HG02588 (cell line): Measurements from ENCODE around the gene EMX2.

ENCODE experiments used
- ATAC-seq: cut with Tn5 transposase; IDR thresholded peaks from one replicate; pipeline ENCODE4 v1.9.1; 2021; ENCODE audit warnings: mild to moderate bottlenecking, moderate library complexity; ENCODE audit not compliant: unreplicated experiment

Gene EMX2

DNA sequence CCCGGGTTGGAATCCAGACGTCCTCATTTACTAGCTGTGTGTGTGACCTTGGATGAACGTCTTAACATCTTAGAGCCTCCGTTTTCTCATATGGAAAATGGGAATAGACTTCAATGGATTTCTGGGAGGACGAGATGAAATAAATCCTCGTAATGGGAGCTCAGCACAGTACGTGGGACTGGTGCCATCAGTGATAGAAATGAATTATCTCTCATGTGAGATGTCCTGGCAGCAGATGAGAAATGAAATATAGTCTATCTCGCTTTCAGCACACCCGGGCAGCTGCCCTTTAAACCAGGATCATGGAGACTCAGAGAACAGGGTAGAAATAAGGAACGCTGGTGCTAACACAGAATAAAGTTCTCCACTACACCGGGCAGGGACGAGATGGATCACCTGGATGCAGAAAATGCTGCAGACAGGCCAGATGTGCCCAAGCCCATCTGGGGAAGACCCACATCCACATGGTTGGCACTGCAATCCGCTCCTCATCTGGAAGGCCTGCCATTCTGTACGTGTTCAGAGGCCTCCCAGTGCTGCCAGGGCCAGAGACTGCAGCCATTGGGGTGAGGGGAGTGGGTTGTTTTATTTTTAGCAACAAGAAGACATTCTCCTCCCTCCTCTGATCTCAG is 11.1 kb upstream of the EMX2 start:
- no peak for ATAC-seq

DNA sequence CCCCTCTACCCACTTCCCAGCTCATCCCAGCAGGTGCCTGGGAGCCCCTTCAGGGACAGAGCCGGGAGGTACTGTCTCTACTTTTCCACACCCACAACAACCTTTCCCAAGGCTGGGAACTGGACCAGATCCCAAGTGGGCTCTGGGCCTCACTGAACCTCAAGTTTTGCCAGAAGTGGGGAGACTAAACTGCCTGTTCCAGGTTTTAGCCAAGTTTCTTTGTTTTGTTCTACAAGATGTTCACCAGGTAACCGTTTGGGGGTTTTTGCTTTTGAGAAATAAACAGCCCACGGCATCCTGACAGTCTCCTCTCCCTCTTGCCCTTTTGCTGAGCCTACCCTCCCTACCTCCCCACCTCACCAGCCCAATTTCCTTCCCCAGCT is 10.6 kb upstream of the EMX2 start:
- no peak for ATAC-seq

DNA sequence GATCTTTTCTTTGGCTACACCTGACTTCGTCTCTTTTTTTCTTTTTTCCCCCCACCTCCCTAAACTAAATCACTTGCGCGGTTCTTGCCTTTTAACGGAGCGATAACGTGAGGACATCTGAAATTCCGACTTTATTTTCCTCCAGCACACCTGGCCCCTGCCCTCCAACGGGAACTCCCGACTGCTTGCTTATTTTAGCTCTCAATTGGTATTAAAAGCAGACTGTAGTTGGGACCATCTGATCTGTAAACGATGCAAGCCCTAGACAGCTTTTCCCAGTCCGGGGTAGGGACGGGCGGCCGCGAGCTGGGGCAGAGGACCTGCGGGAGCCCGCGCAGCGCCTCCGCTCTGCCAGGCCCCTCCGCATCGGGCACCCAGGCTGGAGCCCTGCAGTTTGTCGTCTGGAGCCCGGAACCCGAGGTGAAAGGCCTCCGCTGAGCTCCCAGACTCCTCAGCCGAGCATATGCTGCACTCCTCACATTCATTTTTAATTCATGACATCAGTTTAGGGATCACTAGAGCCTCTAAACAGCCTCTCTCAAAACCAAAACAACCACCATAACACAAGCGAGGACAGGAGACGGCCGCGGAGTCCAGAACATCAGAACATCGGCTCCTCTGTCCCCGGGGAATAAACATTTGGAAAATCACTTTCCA is 10.0 kb upstream of the EMX2 start:
- no peak for ATAC-seq

- ATAC-seq: no peak
Measured at GRCh38 chr10:117533507-117534281, 8.9 kb upstream of the EMX2 start.

- ATAC-seq: no peak
Measured at GRCh38 chr10:117534321-117535297, 7.9 kb upstream of the EMX2 start.

- no peak for ATAC-seq
Measured at GRCh38 chr10:117535298-117536071, 7.1 kb upstream of the EMX2 start.

- no peak for ATAC-seq
Measured at GRCh38 chr10:117536072-117536865, 6.3 kb upstream of the EMX2 start.

DNA sequence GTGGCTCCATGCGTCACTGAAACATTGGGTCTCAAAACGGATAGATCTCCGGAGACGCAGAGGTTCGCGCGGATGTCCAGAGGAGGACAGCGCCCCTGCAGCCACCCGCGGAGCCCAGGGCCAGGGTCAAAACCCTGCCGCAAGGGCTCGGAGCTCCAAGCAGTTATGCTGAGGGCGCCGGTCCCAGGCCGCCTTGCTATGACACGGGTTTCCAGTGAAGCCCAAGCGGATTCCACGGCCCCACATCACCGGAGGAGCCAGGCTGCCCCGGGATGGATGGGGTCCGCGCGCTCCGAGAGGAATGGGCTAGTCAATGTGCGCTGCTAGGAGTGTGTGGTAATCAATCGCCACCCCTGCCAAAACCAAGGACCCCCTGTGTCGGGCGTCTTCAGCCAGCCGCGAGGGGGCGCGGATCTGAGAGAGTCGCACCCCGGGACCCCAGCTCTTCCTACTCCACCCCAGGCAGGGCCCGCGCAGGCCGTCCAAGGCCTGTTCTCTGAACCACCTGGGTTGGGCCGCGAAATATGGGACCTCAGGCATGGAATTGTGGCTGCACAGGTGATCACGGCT is 5.6 kb upstream of the EMX2 start:
- no peak for ATAC-seq

GRCh38 chr10:117537436-117537903 is 5.1 kb upstream of the EMX2 start:
- ATAC-seq: no peak

DNA sequence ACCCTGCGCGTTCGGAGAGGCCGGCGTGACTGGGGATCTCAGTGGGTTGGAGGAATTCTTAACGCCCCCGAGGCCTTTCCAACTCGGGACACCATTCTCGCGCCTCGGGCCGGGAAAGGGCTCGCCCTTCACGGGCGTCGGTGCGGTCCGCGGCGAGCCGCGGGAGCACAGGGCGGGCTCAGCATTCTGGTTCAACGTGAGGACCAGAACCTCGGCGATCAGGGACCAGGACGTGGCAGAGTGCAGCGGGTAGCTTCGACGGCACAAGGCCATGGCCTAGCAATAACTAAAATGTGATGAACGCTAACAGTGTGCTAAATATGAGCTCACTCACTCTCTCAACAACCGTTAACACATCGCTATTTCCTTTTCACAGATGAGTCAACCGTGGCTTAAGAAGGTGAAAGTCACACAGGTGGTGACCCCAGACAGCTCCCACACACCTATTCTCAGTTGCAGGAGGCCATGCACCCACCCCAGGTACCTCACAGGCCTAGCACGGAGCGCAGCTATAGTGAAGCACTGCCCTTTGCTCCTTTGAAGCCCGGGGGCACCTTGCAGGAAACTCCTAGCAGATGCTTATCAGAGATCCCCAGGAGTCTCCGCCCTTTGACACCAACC is 4.5 kb upstream of the EMX2 start:
- peak; percentile 46 for ATAC-seq

DNA sequence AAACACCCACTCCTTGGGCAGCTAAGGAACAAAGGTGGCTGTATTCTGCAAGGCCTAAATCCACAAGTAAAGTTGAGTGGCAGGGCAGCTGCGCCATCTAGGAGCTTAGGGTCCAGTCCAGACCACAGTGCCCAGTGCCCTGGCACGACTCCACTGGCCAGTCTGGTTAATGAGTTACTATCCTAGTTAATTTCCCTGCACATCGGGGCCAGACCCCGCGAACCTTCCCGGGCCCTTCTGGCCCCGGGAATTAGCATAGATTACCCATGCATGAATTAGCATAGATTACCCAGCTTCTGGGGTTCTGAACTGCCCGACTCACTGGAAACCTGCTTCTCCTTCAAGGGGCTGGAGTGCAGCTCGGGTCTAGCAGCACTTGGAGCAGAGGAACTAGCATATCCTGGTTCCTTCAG is 3.2 kb upstream of the EMX2 start:
- ATAC-seq: no peak

- no peak for ATAC-seq
Measured at GRCh38 chr10:117539903-117540639, 2.5 kb upstream of the EMX2 start.

- no peak for ATAC-seq
Measured at GRCh38 chr10:117540640-117541404, 1.7 kb upstream of the EMX2 start.

- ATAC-seq: no peak
Measured at GRCh38 chr10:117541405-117541908, 1.1 kb upstream of the EMX2 start.

DNA sequence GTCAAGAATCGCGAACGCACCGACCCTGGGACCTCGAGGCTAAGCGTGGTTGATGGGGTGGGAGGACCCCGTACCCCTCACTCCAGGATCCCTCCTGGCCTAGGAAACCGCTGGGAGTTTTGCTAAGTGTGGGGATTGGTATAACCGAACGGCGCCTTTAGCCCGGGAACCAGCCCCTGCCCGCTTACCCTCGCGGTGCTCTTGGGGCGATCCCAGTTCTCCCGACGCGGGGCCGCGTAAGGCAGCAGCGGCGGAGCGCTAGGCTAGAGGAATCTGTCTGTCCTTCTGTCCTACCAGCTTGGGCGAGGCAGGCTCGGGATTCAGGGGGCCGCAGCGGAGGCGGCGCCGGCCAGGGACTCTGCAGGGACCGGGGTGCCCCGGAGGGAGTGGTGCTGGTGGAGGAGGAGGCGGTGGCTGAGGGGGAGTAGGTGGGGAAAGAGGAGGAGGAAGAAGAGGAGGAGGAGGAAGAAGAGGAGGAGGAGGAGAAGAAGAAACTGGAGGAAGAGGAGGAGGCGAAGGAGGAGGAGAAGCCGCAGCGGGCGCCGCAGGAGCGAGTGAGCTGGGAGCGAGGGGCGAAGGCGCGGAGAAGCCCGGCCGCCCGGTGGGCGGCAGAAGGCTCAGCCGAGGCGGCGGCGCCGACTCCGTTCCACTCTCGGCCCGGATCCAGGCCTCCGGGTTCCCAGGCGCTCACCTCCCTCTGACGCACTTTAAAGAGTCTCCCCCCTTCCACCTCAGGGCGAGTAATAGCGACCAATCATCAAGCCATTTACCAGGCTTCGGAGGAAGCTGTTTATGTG is 439 bp upstream of the EMX2 start:
- no peak for ATAC-seq
